CD14-positive monocyte (primary cell): ENCODE results near the gene MYO5C. TPM values are rescaled to one million over a fixed set of nuclear protein-coding genes. Genes with fewer than 3 reads are reported as not detected.

Experiments
- DNase-seq, 3 donors: peaks; one replicate each; pipeline ENCODE4 v3.0.0-alpha.2; 2011 to 2022
- H2AFZ ChIP-seq: 2 replicates; pipeline ENCODE4 v1.6.0; 2012; ENCODE audit warnings: mild to moderate bottlenecking, low read depth, low read length, inconsistent platforms; ENCODE audit not compliant: insufficient read depth, poor library complexity, severe bottlenecking
- H3K27ac ChIP-seq, 2 donors: 1 replicate in 1 of 2; 2 replicates in 1 of 2; pipeline ENCODE4 v1.5.1; 2012 to 2013; ENCODE audit warnings: low read length in 2 of 2, control low read depth in 1 of 2, inconsistent platforms in 1 of 2, low read depth in 1 of 2, mild to moderate bottlenecking in 1 of 2
- H3K27me3 ChIP-seq, 2 donors: one replicate each; pipeline versions ENCODE4 v1.6.0 to v1.6.1; 2011 to 2013; ENCODE audit warnings: low read length in 2 of 2; ENCODE audit not compliant: control insufficient read depth in 2 of 2, insufficient read depth in 2 of 2
- H3K36me3 ChIP-seq, 2 donors: replicated peaks in 1 of 2; 1 replicate in 1 of 2; 2 replicates in 1 of 2; pipeline versions ENCODE4 v1.5.1 to v1.6.1; 2012 to 2013; ENCODE audit warnings: low read length in 2 of 2, control low read depth in 1 of 2, inconsistent platforms in 1 of 2, mild to moderate bottlenecking in 1 of 2; ENCODE audit not compliant: insufficient read depth in 2 of 2, control insufficient read depth in 1 of 2
- H3K4me1 ChIP-seq, 2 donors: 1 replicate in 1 of 2; 2 replicates in 1 of 2; pipeline versions ENCODE4 v1.5.1 to v1.6.1; 2012 to 2013; ENCODE audit warnings: low read length in 2 of 2, control low read depth in 1 of 2, inconsistent platforms in 1 of 2, mild to moderate bottlenecking in 1 of 2, moderate library complexity in 1 of 2; ENCODE audit not compliant: insufficient read depth in 2 of 2, control insufficient read depth in 1 of 2
- H3K4me2 ChIP-seq: replicated peaks from 2 replicates; pipeline ENCODE3; 2012; ENCODE audit warnings: low read length, moderate library complexity, mild to moderate bottlenecking; ENCODE audit not compliant: poor library complexity, severe bottlenecking; ENCODE audit errors: extremely low read depth
- H3K4me3 ChIP-seq, 3 experiments: fragments of 200-600 bp in 1 of 3; sonication (generic) in 1 of 3; replicated peaks in 1 of 3; 1 replicate in 2 of 3; 2 replicates in 1 of 3; pipeline ENCODE4 v1.5.1; 2011 to 2013; ENCODE audit warnings: low read length in 3 of 3, mild to moderate bottlenecking in 3 of 3, control low read depth in 2 of 3, low read depth in 2 of 3, inconsistent platforms in 1 of 3, moderate library complexity in 1 of 3
- H3K79me2 ChIP-seq: 2 replicates; pipeline ENCODE4 v1.6.0; 2012; ENCODE audit warnings: mild to moderate bottlenecking, control low read depth, inconsistent platforms, low read length, moderate library complexity; ENCODE audit not compliant: insufficient read depth
- H3K9ac ChIP-seq: 2 replicates; pipeline ENCODE4 v1.6.0; 2017; ENCODE audit warnings: low read length, mild to moderate bottlenecking; ENCODE audit not compliant: insufficient read depth, poor library complexity, severe bottlenecking
- H3K9me3 ChIP-seq, 2 donors: replicated peaks in 1 of 2; 1 replicate in 1 of 2; 2 replicates in 1 of 2; pipeline versions ENCODE4 v1.5.1 to v1.6.1; 2012 to 2013; ENCODE audit warnings: low read length in 2 of 2, control low read depth in 1 of 2; ENCODE audit not compliant: control insufficient read depth in 1 of 2, insufficient read depth in 1 of 2
- H4K20me1 ChIP-seq: 2 replicates; pipeline ENCODE4 v1.6.0; 2012; ENCODE audit warnings: mild to moderate bottlenecking, low read length, control low read depth, moderate library complexity; ENCODE audit not compliant: insufficient read depth
- H3K27ac Mint-ChIP-seq, 7 donors: one replicate each; pipeline ENCODE4 v1.8.0; 2020; ENCODE audit warnings: mild to moderate bottlenecking in 7 of 7, mixed read lengths in 7 of 7, moderate library complexity in 6 of 7, inconsistent platforms in 2 of 7
- H3K27me3 Mint-ChIP-seq, 3 donors: one replicate each; pipeline ENCODE4 v1.8.0; 2021 to 2022; ENCODE audit warnings: low read depth in 3 of 3, mild to moderate bottlenecking in 3 of 3, mixed read lengths in 3 of 3, moderate library complexity in 3 of 3, inconsistent platforms in 1 of 3
- H3K36me3 Mint-ChIP-seq, 2 donors: one replicate each; pipeline ENCODE4 v1.8.0; 2020; ENCODE audit warnings: mixed read lengths in 2 of 2, inconsistent platforms in 1 of 2, mild to moderate bottlenecking in 1 of 2
- H3K4me1 Mint-ChIP-seq: one replicate; pipeline ENCODE4 v1.8.0; 2020; ENCODE audit warnings: mild to moderate bottlenecking, mixed read lengths
- H3K4me3 Mint-ChIP-seq, 2 donors: one replicate each; pipeline ENCODE4 v1.8.0; 2020; ENCODE audit warnings: mild to moderate bottlenecking in 2 of 2, mixed read lengths in 2 of 2, moderate library complexity in 1 of 2
- H3K9me3 Mint-ChIP-seq, 7 donors: one replicate each; pipeline ENCODE4 v1.8.0; 2020 to 2022; ENCODE audit warnings: mixed read lengths in 7 of 7, mild to moderate bottlenecking in 6 of 7, moderate library complexity in 6 of 7, inconsistent platforms in 2 of 7
- WGBS: methylation state at CpG from one replicate; pipeline ENCODE4 v1.1.5; 2013; ENCODE audit warnings: missing lambda C conversion rate; ENCODE audit not compliant: insufficient coverage; 5-methylcytosine and 5-hydroxymethylcytosine counted together
- intact Hi-C, 2 donors: fragments of 100-400 bp; cut with micrococcal nuclease; formaldehyde crosslinking; loops; one replicate each; pipeline versions ENCODE4 v1.15.0 to v1.15.1; 2023
- polyA plus RNA-seq, 3 donors: library from polyadenylated mRNA; depleted of rRNA in 1 of 3; unstranded in 2 of 3; stranded (reverse) in 1 of 3; fragments of 300-500 nt in 2 of 3; fragments of >200 nt in 1 of 3; fragmentation: Illumina TruSeq in 2 of 3; gene quantifications; 1 replicate in 2 of 3; 2 replicates in 1 of 3; pipeline ENCODE4 v1.2.3, GENCODE V29; 2012 to 2021
- TF ChIP-seq, protein P1 (sequence below): fragments of 200-600 bp; IDR thresholded peaks from one replicate; pipeline ENCODE4 v1.8.0; 2022; ENCODE audit warnings: antibody characterized with exemption, mild to moderate bottlenecking

Gene MYO5C
- polyA plus RNA-seq, 3 donors = 0.20 TPM; not detected in 2

- no peak overlapping the region for H3K27ac ChIP-seq
- WGBS = 94% methylated on average over 10 of the region's 11 CpGs
- peaks cover 3 to 8% (median 5%) of the 10 kb centered on the region in 3 donors for H3K27me3 Mint-ChIP-seq
- H3K4me2 ChIP-seq = no peak overlapping the region
- H3K4me3 Mint-ChIP-seq = no peak overlapping the region
- H3K9me3 Mint-ChIP-seq = peaks cover 0 to 6% (median 3%) of the 10 kb centered on the region in 7 donors
- H2AFZ ChIP-seq = no peak overlapping the region
- TF ChIP-seq, protein P1, sequence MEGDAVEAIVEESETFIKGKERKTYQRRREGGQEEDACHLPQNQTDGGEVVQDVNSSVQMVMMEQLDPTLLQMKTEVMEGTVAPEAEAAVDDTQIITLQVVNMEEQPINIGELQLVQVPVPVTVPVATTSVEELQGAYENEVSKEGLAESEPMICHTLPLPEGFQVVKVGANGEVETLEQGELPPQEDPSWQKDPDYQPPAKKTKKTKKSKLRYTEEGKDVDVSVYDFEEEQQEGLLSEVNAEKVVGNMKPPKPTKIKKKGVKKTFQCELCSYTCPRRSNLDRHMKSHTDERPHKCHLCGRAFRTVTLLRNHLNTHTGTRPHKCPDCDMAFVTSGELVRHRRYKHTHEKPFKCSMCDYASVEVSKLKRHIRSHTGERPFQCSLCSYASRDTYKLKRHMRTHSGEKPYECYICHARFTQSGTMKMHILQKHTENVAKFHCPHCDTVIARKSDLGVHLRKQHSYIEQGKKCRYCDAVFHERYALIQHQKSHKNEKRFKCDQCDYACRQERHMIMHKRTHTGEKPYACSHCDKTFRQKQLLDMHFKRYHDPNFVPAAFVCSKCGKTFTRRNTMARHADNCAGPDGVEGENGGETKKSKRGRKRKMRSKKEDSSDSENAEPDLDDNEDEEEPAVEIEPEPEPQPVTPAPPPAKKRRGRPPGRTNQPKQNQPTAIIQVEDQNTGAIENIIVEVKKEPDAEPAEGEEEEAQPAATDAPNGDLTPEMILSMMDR = no peak
- H3K4me3 ChIP-seq = no peak overlapping the region
- intact Hi-C loops = no loop called here
- H3K79me2 ChIP-seq = no peaks in the 10 kb centered on the region
- no peaks in the 10 kb centered on the region for H3K36me3 ChIP-seq
- H3K27me3 ChIP-seq = no peaks in the 10 kb centered on the region
- no peak for DNase-seq
- no peaks in the 10 kb centered on the region for H3K4me1 ChIP-seq
- no peak overlapping the region for H3K9ac ChIP-seq
- H3K9me3 ChIP-seq = peaks cover 0 to 4% of the 10 kb centered on the region in 2 donors
- no peaks in the 10 kb centered on the region for H3K36me3 Mint-ChIP-seq
- H3K27ac Mint-ChIP-seq = no peak overlapping the region
- H3K4me1 Mint-ChIP-seq = no peaks in the 10 kb centered on the region
- no peaks in the 10 kb centered on the region for H4K20me1 ChIP-seq
These were observed 108.7 kb downstream of the MYO5C start for GRCh38 chr15:52186651-52187486.

- intact Hi-C loops = no loop called here
- Histone ChIP-seq H3K9me3 (peaks cover 0 to 4% of the 10 kb centered on the region in 2 donors), H3K4me2 (no peak overlapping the region), H3K36me3 (no peaks in the 10 kb centered on the region), H3K4me3 (no peak overlapping the region), H2AFZ (no peak overlapping the region), H3K9ac (no peak overlapping the region), H4K20me1 (no peaks in the 10 kb centered on the region), H3K79me2 (no peaks in the 10 kb centered on the region), H3K4me1 (peaks cover 6 to 7% of the 10 kb centered on the region in 2 donors), H3K27ac (no peak overlapping the region), H3K27me3 (peaks cover 9 to 14% of the 10 kb centered on the region in 2 donors)
- Mint-ChIP-seq H3K36me3 (peaks cover 0 to 4% of the 10 kb centered on the region in 2 donors), H3K4me1 (peaks cover 8% of the 10 kb centered on the region), H3K27ac (no peak overlapping the region), H3K9me3 (peaks cover 0 to 6% (median 3%) of the 10 kb centered on the region in 7 donors), H3K27me3 (peaks cover 13 to 22% (median 19%) of the 10 kb centered on the region in 3 donors), H3K4me3 (no peak overlapping the region)
- no peak for DNase-seq
- WGBS = 100% methylated on average over 6 of the region's 7 CpGs
- TF ChIP-seq, protein P1 = no peak
These were observed 110.4 kb downstream of the MYO5C start for GRCh38 chr15:52185151-52185561.
